NCI-H1417 (cell line): ENCODE results near the gene TRPV2.
"Not testable (repeated sequence)": the region's sequence is repeated elsewhere in the genome, so short reads cannot be mapped to it uniquely, and the experiment has no call there.

ENCODE experiments used
- DNase-seq, 3 experiments: peaks; one replicate each; lab custom pipeline; 2025; lab: John Stamatoyannopoulos, UW

The TRPV2 gene

DNA sequence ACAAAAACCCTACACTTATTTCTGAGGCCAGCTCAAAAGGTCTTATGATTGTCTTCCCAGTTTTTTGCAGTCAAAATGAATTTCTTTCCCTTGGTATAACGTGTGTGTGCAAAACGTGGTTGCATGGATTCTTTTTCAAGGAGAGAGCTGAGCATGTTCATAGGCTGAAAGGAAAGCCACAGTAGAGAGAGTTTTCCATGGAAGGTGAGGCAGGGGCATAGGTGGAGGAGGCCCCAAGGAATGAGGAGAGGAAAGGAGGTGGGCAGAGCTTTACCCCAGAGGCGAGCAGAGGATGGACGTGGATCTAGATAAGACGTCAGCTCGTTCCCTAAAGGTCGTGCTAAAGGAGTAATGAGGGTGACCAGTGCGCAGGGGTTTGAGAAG, 22.8 kb downstream of the TRPV2 start:
- no peak for DNase-seq

DNA sequence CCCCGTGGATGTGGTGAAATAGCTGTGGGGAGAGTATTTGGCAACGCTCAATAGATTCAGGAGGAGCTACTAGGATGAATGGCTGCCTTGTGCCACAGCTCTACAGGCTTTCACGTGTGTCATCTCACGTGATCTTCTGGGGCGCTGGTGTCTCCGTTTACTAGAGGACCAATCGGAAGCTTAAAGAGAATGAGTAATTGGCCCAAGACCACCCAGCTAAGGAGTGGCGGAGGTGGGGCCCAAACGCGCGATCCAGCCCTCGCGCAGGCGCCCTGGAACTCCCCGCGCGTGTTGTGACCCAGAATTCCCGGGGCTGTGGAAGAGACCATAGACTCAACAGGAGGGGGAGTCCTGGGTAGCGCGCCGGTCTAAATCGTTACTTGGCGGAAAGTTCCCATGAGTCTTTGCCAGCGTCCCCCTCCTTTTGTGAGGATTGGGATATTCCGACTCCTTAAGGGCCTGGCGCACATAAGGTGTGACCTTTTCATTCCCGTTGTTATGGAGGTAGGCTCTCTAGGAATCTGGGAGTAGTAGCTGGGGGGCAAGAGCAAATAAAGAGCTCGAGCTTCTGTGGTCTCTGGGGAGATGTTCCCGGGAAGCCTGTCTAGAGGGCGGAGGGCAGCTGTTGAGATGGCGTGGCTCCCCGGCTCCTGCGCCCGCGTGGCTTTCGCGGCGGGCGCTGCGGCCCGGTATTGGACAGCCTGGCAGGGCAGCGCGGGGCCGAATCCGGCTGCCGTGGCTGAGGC, 23.4 kb downstream of the TRPV2 start:
- DNase-seq, result peak; percentile 94 to 99 (median 97)

DNA sequence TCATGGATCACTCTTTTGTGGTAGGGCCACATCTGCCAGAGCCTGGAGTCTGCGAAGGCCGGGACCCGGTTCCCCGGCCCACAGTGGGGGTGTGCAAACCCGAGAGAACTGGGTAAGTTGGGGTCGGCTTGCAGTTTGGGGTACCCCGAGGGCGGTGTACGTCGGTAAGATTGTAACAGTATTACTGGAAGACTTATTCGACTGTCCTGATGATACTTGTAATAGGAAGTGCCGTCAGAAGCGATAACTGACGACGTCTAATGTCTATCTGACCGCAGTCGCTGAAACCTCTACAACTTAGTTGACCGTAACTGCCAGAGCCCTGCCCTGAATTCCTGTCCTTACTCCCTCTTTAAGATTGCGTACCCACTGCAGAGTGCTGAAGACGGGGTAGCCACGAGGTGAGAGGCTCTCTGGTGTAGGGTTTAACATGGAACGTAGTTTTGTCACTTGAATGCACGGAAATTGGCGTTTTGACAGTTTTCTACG, 24.0 kb downstream of the TRPV2 start:
- DNase-seq, result peak in 1 of 3 experiments; percentile 44

DNA sequence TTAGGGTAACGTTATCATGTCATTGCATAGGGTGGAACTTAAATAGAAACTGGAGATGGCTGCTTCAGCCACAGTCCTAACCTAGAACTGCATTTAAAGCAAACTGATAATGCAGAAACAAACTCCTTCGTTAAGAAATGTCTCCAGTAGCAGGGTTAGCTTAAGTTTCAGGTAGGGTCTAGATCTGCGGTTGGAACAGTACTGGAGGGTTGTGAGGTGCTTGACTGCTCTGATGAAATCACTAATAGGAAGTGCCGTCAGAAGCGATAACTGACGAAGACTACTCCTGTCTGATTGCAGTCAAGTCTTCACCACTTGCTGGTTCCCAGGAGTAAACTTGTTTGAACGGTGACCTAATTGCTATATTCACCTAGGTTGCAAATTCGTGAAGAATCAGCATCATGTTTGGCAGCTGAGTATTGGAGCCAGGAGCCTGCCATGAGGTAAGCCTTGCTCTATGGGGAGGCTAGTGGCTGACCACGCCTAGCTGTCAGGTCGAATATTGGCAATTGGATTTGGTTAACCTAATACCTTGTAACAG, 24.5 kb downstream of the TRPV2 start:
- DNase-seq, result no peak

DNA sequence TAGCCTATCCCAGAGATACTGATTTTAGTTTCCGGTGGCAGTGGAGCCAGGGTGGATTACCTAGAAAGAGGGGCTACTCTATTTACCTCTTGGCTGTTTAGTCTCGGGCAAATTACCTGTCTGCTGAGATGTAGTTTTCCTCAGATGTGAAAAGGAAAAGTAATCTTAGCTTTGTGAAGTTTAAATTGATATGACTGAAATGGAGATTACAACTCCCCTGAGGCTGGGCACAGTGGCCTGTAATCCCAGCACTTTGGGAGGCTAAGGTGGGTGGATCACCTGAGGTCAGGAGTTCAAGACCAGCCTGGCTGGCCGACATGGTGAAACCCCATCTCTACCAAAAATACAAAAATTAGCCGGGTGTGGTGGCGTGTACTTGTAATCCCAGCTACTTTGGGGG, 25.0 kb downstream of the TRPV2 start:
- not testable (repeated sequence) for DNase-seq

DNA sequence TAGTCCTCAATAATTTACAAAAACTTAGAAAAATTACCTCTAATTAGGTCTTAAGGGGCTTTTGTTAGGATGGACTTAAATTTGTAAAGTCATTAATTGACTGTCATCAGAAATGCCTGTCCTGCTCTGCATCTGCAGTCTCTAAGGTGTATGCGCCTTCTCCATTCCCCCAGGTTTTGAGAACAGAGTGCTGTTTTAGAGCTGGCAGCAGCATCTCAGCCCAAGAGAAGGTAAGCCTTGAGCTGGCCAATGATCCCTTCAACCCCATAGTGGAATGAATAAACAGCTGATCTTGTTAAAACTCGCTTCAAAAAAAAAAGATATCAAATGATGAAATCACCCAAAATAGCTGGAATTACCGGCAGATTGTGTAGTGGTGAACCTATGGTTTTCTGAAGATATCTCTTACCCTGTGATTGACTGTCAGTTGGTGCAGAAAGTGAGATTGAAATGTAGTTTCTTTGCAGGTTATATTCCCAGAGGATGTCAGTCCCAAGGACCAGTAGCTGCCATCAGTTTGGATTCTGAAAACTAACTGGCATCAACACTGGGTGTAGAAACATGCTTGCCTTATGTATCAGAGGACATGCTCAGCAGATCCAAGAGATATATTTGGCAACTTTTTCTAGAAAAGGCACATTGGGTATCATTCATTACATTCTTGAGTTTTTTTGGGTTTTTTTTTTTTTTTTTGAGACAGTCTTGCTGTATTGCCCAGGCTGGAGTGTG, 25.7 kb downstream of the TRPV2 start:
- DNase-seq, result no peak

DNA sequence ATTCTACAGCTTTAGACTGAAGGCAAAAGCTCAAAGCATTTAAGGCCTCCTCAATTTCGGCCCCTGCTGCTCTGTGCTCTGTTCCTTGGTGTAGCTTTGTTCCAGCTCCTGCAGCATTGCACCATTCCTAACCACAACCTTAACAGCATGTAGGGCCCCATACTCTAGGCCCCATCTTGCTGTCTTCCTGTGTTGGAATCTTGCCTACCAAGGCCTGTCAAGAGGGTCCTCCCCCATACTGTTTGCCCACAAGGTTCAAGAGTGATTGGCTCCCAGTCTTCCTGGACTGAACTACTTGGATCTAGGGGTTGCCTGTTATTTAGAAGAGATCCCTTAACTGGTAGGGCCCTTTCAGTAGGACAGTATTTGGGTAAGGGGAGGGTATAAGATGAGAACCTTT, 26.8 kb downstream of the TRPV2 start:
- DNase-seq, result no peak

DNA sequence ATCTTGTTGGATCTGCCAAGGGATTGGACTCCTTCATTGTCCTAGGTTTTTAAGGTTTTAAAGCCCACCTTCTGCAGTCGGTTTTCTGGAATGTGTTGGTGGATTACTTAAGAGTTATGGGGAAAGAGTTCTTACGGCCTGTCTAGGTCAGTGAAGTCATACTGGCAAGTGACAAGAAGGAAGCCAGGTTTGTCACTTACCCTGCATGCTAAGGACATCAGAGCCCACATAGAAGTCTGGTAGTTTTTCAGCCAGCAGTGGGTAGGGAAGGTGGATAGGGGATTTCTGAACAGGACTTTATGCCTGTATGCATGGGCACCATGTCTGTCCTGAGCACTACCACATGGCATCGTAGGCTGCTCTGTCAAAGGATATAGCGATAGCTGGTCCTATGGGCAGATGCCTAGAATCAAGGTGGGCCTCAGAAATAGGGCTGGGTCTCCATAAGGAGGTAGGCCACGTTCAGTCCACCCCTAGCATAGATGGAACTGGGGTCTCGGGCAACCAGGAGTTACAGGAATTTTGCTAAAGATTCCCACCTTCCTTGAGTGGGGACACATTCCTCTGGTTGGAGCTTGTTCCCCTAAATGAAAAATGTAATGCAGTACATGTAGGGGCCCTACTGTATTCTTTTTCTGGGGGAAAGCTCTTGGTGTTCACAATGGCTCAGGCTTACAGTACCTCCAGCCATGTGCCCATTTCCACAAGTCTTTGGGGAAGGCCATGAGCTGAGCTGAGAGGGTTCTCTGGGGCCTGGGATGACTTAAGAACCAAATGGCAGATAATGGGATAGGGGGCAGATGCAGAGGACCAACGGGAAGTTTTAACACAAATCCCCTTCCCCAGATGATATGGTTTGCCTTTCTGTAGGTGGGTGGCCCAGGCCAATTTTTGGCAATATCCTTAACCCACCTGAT, 27.5 kb downstream of the TRPV2 start:
- DNase-seq, result no peak

DNA sequence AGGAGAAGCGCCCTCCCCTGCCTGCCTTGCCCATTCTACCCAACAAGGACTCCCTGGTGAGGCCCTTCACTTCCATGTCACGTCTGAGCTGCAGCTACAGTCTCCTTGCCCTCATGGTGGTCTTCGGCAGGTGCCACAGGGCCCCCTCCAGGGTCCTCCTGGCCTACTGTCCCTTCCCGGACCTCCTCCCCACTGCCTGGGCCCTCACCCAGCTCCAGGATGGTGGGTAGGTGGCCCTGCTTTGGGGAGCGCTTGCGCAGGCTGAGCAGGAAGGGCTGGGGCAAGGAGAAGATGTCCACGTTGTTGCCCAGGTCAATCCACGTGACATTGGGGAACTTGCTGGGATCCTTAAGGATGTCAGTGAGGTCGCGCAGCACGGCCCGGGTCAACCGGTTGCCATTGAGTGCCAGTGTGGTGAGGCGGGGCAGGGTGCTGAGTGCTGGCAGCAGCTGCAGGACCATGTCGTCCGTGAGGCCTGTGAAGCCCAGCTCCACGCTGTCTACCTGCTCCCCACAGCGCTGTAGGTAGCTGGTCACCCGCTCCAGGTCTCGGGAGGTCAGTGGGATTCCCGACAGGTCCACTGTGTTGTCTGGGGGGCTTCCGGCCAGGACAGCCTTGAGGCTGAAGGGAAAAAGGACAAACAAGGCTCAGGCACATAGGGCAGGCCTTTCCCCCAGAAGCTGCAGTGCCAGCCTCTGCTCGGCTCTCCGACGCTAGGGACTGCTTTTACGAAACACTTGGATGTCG, 28.3 kb downstream of the TRPV2 start:
- DNase-seq, result no peak

DNA sequence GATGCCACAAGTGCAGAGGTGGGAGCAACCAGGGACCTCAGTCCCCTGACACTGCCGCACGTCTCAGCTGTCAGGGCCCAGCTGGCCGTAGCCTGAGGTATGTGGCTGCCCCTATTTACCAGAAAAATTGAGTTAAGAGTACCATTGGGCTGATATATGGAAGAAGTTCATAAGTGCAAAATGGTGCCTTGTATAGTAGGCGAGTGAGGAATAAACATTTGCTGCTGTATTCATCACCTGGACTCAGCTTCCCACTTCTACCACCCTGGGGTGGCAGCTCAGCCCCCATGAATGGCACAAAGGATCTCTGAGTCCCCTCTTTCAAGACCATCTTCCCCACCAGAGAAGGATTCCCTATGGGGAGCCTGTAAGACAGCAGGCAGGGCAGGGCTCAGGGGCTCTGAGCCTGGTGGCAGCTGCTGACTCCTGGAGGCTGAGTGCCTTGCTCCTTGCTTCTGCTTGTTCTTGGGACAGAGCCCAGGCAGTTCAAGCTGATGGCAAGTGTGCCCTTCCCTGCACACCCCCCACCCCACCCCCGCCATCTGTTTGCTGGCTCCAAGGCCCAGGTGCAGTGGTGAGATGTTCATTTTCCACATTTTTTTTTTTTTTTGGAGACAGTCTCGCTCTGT, 29.0 kb downstream of the TRPV2 start:
- DNase-seq, result no peak

DNA sequence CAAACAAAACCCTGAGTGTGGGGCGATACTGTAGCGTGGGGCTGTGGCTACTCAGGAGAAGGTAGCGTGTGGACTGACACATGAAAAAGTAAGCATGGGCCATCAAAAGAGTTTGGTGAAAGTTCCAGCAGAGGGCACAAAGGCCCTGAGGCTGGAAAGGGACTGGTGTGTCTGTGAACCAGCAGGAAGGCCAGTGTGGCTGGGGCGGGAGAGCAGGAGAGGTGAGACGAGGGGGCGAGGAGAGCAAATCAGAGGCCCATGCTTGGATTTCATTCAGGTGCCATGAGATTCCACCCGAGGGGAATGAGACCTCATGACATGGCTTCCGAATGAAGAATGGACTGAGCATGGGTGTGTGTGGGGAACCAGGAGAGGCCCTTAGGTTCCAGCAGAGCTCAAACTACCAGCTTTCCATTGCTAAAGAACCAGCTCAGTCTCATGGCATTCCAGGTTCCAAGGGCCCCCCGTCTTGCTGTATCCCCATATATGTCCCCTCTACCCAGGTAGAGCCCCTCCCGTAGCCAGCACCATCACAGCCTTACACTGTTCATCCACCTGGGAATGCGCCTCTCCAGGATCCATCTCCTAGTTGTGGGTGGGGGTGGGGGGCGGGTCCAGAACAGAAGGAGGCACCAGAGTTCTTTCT, 31.1 kb downstream of the TRPV2 start:
- no peak for DNase-seq

DNA sequence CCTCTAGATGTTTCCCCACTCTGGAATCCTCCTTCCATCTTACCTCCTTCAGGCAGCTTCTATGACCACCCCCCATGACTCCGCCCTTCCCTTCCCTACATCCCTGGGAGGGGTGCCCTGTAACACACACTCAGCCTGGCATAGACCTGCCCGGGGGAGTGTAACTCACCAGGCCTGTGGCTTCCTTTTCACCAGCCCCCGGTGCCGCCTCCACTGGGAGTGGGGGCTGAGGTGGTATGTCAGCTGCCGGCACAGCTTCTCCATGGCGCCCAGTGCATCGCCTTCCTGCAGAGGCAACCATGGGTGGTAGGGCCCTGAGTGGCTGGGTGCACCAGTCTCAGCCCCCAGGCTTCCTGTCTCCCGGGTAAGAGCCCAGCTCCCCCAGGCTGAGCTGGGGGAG, 32.3 kb downstream of the TRPV2 start:
- DNase-seq, result no peak

DNA sequence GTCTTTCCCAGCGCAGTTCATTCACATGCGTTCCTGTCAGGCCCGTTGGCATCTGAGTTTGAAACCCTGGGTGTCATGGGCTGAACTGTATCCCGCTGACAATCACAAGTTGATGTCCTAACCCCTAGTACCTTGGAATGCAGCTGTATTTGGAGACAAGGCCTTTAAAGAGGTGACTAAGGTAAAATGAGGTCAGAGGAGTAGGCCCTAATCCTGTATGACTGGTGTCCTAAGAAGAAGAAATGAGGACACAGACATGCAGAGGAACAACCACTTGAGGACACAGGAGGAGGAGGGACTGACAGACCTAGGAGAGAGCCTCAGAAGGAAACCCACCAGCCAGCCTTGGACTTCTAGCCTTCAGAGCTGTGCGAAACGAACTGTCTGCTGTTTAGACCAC, 33.1 kb downstream of the TRPV2 start:
- DNase-seq, result no peak

DNA sequence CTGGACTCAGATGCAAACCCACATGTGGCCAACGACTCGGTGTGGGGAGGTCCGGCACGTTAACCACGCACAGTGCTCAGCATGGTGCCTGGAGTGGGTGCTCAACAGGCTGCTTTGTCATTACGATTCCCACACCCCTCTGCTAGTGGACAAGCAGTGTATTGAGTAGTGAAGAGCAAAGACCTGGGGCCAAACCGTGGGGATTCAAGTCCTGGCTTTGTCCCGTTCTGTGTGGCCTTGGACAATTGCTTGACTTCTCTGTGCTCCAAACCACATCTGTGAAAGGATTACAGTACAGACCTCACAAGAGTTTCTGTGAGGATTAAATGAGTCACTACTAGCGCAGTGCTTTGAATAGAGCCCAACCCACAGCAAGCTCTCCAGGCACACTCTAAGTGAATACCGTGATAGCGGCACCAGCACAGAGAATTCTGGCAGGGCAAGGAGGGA, 33.8 kb downstream of the TRPV2 start:
- DNase-seq, result no peak

DNA sequence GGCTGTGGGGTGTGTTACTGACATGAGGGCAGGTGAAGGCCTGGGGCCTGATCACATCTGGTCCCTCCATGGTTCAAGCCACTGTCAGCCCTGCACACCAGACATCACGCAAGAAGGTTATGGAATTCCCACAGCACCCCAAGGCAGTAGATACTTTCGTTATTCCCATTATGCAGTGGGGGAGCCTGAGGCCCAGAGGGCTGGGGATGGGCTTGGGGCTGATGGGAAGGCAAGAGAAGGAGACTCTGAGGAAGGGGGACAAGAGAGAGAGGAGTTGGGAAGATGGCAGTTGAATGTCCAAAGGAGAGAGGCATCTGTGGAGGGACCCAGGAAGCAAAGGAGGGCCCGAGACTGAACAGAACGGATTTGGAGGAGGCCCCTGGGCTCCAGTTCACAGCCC, 34.7 kb downstream of the TRPV2 start:
- no peak for DNase-seq

DNA sequence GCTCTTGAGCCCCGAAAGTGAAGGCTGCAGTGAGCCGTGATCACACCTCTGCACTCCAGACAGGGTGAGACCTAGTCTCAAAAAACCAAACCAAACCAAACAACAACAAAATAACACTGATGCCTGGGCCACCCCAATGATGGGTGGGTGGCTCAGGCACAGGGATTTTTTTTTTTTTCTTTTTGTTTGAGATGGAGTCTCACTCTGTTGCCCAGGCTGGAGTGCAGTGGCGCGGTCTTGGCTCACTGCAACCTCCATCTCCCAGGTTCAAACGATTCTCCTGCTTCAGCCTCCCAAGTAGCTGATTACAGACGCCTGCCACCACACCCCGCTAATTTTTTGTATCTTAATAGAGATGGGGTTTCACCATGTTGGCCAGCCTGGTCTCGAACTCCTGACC, 36.9 kb downstream of the TRPV2 start:
- not testable (repeated sequence) for DNase-seq

DNA sequence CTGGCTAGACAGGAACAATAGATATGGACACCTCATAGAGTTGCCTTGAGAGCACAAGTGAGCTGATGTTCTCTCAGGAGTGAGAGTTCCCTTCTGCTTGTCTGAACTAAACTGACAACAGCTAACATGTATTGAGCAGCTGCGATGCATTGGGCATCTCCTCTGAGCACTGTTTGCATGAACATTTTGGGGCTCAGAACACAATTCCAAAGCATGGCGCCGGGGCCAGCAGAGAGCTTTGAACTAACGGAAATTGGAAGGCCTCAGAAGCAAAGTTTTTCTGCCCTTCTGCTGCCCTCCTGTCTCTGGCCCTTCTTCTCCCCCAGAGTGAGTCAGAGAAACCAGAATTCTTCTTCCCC, 38.1 kb downstream of the TRPV2 start:
- DNase-seq, result no peak

DNA sequence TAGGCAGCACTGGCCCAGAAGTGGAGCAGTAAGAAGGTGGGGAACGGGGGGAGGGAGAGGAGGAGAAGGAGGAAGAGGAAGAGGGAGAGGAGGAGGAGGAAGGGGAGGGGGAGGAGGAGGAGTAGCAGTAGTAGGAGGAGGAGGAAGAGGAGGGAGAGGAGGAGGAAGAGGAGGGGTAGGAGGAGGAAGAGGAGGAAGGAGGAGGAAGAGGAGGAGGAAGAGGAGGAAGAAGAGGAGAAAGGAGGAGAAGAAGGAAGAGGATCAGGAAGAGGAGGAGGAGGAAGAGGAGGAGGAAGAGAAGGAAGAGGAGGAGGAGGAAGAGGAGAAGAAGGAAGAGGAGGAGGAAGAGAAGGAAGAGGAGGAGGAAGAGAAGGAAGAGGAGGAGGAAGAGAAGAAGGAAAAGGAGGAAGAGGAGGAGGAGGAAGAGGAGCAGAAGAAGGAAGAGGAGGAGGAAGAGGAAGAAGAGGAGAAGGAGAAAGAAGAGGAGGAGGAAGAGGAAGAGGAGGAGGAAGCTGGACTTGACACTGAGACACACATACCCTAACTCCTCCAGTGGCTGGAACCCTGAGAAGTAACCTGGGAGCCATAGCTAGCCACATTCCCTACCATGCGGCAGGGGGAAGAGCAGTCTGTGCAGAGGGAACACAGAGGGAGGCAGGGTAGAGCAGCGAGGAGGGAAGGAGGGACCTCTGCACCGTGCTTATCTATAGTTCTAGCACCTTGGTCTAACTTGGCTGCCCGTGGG, 40.8 kb downstream of the TRPV2 start:
- no peak for DNase-seq

DNA sequence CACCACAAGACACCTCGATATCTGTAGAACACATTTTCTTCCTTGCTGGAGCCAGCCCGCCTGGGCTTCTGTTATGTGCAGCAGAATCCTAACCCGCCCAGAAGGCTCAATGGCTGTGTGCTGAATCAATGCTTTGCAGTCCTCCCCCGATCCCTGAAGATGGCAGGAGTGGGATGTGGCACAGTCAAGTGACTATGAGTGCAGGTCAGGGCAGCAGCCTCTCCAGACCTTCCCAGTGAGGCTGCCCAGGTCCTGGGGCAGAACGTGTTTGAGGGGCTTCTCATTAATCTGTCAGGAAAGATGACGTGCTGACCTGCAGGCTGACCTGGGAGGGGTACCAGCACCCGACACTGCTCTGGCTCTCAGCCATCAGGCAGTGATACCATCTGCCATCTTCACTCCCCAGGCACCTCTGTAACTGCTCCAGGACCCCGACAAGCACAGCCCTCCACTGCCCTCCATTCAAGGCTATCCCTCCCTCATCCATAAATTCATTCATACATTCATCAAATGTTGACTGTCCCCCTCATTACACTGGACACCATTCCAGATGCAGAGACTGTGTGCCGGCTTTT, 41.5 kb downstream of the TRPV2 start:
- peak in 1 of 3 experiments; percentile 5 for DNase-seq
